GM12874 (cell line): Measurements from ENCODE around the gene USP54.

Experiments
- CTCF ChIP-seq: IDR thresholded peaks from 2 replicates; pipeline ENCODE4 v1.5.1; 2011; ENCODE audit warnings: low read depth, mild to moderate bottlenecking, control low read depth, low read length, moderate library complexity; ENCODE audit not compliant: insufficient read depth

Gene USP54

GRCh38 chr10:73585327-73585726 lies 5.8 kb downstream of the USP54 start:
- TF ChIP-seq CTCF = no peak

GRCh38 chr10:73584737-73585136 lies 6.4 kb downstream of the USP54 start:
- TF ChIP-seq CTCF = no peak

- no peak for TF ChIP-seq CTCF
Observed at GRCh38 chr10:73581918-73582317, 9.2 kb downstream of the USP54 start.

GRCh38 chr10:73577788-73578187 lies 13.4 kb downstream of the USP54 start:
- no peak for TF ChIP-seq CTCF

- TF ChIP-seq CTCF = no peak
Observed at GRCh38 chr10:73576890-73577591, 14.1 kb downstream of the USP54 start.

- no peak for TF ChIP-seq CTCF
Observed at GRCh38 chr10:73576178-73576889, 14.8 kb downstream of the USP54 start.

- no peak for TF ChIP-seq CTCF
Observed at GRCh38 chr10:73561192-73561591, 29.9 kb downstream of the USP54 start.
